Peyer's patch (tissue), 4 donors: ENCODE results near the gene CLRN1.

Experiments
- CTCF ChIP-seq, 6 experiments: fragments of 450-650 bp in 4 of 6; fragments of 200-600 bp in 2 of 6; sonication (generic) in 1 of 6; IDR thresholded peaks; one replicate each; pipeline ENCODE4 v1.5.1; 2017 to 2019; ENCODE audit warnings: antibody characterized with exemption in 6 of 6, mild to moderate bottlenecking in 3 of 6, moderate library complexity in 1 of 6
- POLR2A ChIP-seq, 2 donors: fragments of 450-650 bp; IDR thresholded peaks; one replicate each; pipeline ENCODE4 v1.5.1; 2017; ENCODE audit warnings: antibody characterized with exemption in 2 of 2, mild to moderate bottlenecking in 2 of 2, moderate library complexity in 2 of 2

GRCh38 chr3:150890831-150891230, 81.7 kb downstream of the CLRN1 start:
- TF ChIP-seq CTCF (IDR thresholded peaks at IDR 0.05), result no peak
- TF ChIP-seq POLR2A (IDR thresholded peaks at IDR 0.05), result no peak
